Adrenal gland (tissue), 12 donors: ENCODE results near the gene COCH. TPM values are rescaled to one million over a fixed set of nuclear protein-coding genes. Genes with fewer than 3 reads are reported as not detected.

Experiments used
- DNase-seq, 7 donors: peaks; one replicate each; pipeline ENCODE4 v3.0.0-alpha.2; 2019 to 2020
- H3K27ac ChIP-seq, 5 donors: fragments of 200-600 bp; sonication (generic) in 4 of 5; 1 replicate in 3 of 5; 2 replicates in 2 of 5; pipeline versions ENCODE4 v1.5.1 to v1.8.0; 2016 to 2020; ENCODE audit warnings: mild to moderate bottlenecking in 1 of 5
- H3K27me3 ChIP-seq: fragments of 200-600 bp; 2 replicates; pipeline ENCODE4 v1.8.0; 2021
- H3K36me3 ChIP-seq, 2 donors: fragments of 200-600 bp; replicated peaks in 1 of 2; 1 replicate in 1 of 2; 2 replicates in 1 of 2; pipeline versions ENCODE4 v1.5.1 to v1.8.0; 2018 to 2022
- H3K4me1 ChIP-seq, 2 donors: fragments of 200-600 bp; replicated peaks in 1 of 2; 1 replicate in 1 of 2; 2 replicates in 1 of 2; pipeline versions ENCODE4 v1.5.1 to v1.8.0; 2018 to 2021
- H3K4me3 ChIP-seq, 4 donors: fragments of 200-600 bp; sonication (generic) in 3 of 4; one replicate each; pipeline ENCODE4 v1.5.1; 2016 to 2018
- H3K9me3 ChIP-seq, 3 donors: fragments of 200-600 bp; sonication (generic) in 1 of 3; replicated peaks in 1 of 3; 1 replicate in 2 of 3; 2 replicates in 1 of 3; pipeline versions ENCODE4 v1.5.1 to v1.8.0; 2016 to 2021
- POLR2A ChIP-seq, 2 donors: fragments of 450-650 bp; IDR thresholded peaks; one replicate each; pipeline ENCODE4 v1.6.1; 2017; ENCODE audit warnings: antibody characterized with exemption in 2 of 2, mild to moderate bottlenecking in 2 of 2, moderate library complexity in 1 of 2
- WGBS, 4 donors: extraction: QIAGEN DNeasy Blood & Tissue Kit in 2 of 4; methylation state at CpG; one replicate each; pipeline versions ENCODE4 v1.1.5 to v1.1.7; 2013 to 2017; 5-methylcytosine and 5-hydroxymethylcytosine counted together
- intact Hi-C, 2 donors: fragments of 100-400 bp; cut with DNase I; formaldehyde crosslinking; loops; one replicate each; pipeline versions ENCODE4 v1.14.1 to v1.15.0; 2022 to 2023
- polyA plus RNA-seq, 3 donors: library from polyadenylated mRNA; stranded (reverse); fragments of 200-250 nt in 2 of 3; fragments of 350-450 nt in 1 of 3; fragmentation: Illumina TruSeq in 1 of 3; extraction: RNeasy Lipid Tissue Mini Kit (QIAGEN cat#74804) in 1 of 3; gene quantifications; one replicate each; pipeline ENCODE4 v1.2.3, GENCODE V29; 2013 to 2014
- total RNA-seq, 9 donors: library from RNA; depleted of rRNA in 4 of 9; stranded (reverse); fragments of >200 nt in 4 of 9; fragments of 120-200 nt in 1 of 9; fragmentation: NEBNext Ultra II Directional in 1 of 9; extraction: Animal tissue kit (Norgen Biotek cat#: 25700) in 1 of 9; gene quantifications; one replicate each; pipeline versions ENCODE4 v1.1.0 to v1.2.4, GENCODE V29; 2013 to 2023
- TF ChIP-seq, protein P1 (sequence below), 6 experiments: fragments of 450-650 bp in 4 of 6; fragments of 200-600 bp in 2 of 6; sonication (generic) in 1 of 6; IDR thresholded peaks; 1 replicate in 5 of 6; 2 replicates in 1 of 6; pipeline versions ENCODE4 v1.5.1 to v1.8.0; 2016 to 2021; ENCODE audit warnings: antibody characterized with exemption in 6 of 6, mild to moderate bottlenecking in 2 of 6, moderate library complexity in 1 of 6
- donor health status: healthy with polysubstance abuse.
- donor health status: Bipolar disorder and iron deficiency.
- donor health status: DM: yes; HTN: yes; CAD: no.
- donor health status: DM: no; HTN: no; CAD: no.
- donor health status: DM: no; HTN: no; CAD: no.
- donor health status: DM: yes; HTN: yes; CAD: no.

COCH gene
- total and polyA plus RNA-seq, 12 donors = 0.42 to 8.4 (median 3.0) TPM

DNA sequence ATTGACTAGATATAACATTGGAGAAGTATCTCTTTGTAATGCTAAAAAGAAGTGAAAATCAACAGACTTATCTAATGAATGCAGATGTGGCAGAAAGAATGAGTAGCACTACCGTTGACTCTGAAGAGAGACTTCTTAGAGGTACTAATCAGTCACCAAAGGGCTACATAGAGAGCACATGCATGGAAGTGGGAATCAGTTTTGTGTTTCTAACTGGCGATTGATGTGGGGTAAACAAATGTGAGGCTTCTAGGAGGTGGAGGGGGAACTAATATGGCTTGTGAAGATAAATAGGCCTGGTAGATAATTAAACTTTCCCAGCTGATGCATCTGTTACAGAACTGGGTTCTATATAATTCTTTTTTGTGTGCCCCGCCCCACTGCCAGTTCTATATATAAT, 10.5 kb downstream of the COCH start:
- TF ChIP-seq POLR2A (IDR thresholded peaks at IDR 0.05) = no peak
- TF ChIP-seq, protein P1, sequence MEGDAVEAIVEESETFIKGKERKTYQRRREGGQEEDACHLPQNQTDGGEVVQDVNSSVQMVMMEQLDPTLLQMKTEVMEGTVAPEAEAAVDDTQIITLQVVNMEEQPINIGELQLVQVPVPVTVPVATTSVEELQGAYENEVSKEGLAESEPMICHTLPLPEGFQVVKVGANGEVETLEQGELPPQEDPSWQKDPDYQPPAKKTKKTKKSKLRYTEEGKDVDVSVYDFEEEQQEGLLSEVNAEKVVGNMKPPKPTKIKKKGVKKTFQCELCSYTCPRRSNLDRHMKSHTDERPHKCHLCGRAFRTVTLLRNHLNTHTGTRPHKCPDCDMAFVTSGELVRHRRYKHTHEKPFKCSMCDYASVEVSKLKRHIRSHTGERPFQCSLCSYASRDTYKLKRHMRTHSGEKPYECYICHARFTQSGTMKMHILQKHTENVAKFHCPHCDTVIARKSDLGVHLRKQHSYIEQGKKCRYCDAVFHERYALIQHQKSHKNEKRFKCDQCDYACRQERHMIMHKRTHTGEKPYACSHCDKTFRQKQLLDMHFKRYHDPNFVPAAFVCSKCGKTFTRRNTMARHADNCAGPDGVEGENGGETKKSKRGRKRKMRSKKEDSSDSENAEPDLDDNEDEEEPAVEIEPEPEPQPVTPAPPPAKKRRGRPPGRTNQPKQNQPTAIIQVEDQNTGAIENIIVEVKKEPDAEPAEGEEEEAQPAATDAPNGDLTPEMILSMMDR (IDR thresholded peaks at IDR 0.05) = no peak
- no peaks in the 10 kb centered on the region for H3K4me1 ChIP-seq
- 72 to 86% (median 86%) methylated on average over 3 of the region's 3 CpGs for WGBS, 4 donors
- no peaks in the 10 kb centered on the region for H3K9me3 ChIP-seq
- DNase-seq = no peak
- H3K27ac ChIP-seq = no peak overlapping the region
- intact Hi-C loops = no loop called here
- no peaks in the 10 kb centered on the region for H3K36me3 ChIP-seq
- no peak overlapping the region for H3K4me3 ChIP-seq
- no peaks in the 10 kb centered on the region for H3K27me3 ChIP-seq

DNA sequence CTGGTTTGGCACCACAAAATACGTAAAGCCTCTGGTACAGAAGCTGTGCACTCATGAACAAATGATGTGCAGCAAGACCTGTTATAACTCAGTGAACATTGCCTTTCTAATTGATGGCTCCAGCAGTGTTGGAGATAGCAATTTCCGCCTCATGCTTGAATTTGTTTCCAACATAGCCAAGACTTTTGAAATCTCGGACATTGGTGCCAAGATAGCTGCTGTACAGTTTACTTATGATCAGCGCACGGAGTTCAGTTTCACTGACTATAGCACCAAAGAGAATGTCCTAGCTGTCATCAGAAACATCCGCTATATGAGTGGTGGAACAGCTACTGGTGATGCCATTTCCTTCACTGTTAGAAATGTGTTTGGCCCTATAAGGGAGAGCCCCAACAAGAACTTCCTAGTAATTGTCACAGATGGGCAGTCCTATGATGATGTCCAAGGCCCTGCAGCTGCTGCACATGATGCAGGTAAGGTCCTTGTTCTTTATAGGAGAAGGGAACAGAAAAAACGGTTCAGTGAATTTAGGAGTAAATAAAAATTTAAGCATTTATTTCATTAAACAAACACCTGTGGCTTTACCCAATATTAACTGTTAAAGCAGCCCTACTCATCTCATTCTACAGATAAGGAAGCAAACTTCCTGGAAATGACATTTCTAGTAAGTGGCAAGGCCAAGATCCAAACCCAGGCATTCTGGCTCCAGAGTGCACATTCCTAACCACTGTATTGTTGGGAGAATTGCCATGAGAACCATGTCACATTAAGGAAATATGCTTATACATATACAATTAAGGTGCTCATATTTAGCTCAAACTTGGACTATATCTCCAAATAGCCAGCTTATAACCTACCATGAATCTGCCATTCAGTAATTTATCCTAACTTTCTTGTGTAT, 11.7 kb downstream of the COCH start:
- Histone ChIP-seq H3K27ac (no peak overlapping the region), H3K4me1 (no peaks in the 10 kb centered on the region), H3K4me3 (no peak overlapping the region), H3K27me3 (no peaks in the 10 kb centered on the region), H3K9me3 (no peaks in the 10 kb centered on the region), H3K36me3 (no peaks in the 10 kb centered on the region)
- DNase-seq = no peak
- TF ChIP-seq POLR2A (IDR thresholded peaks at IDR 0.05) = no peak
- TF ChIP-seq, protein P1 (IDR thresholded peaks at IDR 0.05) = no peak
- intact Hi-C loops = no loop called here
- 86 to 92% (median 89%) methylated on average over 7 of the region's 7 CpGs for WGBS, 4 donors

DNA sequence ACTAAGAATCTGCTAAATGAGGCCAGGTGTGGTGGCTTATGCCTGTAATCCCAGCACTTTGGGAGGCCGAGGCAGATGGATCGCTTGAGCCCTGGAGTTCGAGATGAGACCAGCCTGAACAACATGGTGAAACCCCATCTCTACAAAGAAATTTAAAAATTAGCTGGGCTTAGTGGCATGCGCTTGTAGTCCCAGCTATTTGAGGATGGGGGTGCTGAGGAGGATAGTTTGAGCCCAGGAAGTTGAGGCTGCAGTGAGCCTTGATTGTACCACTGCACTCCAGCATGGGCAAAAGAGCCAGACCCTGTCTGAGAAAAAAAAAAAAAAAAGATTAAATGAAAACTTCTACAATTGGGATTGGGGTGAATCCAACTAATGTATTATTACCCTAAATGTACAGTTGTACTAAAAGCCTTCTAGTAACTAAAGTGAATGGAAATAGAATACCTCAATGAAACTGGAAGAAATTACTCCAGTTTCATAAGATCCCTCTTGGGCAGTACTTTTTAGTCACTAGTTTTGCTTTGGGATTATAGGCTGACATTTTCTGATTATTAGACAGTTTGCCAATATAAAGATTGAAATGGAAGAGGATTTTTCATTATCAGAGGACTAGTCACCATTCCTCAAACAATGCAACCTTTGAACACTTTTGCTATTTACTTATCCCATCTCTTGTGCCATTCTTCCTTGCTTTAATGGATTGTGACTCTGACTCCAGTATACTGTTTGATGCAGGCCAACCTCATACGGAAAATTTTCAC, 14.3 kb downstream of the COCH start:
- 94 to 97% (median 95%) methylated on average over 5 of the region's 5 CpGs for WGBS, 4 donors
- intact Hi-C loops = no loop called here

DNA sequence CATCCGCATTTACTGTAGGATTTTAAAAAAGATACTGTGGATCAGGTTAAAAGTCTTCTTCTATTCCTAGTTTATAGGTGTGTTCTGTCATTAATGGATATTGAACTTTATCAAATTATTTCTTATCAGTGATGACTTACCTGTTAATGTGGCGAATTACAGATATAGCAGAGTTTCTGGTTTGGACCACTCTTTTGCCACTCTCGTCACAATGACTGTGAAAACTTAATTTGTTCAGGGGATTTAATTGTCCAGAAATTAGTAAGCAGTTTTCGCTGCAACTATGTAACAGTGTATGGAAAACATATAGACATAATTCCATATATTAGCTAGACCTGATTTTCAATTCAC, 14.9 kb downstream of the COCH start:
- Histone ChIP-seq H3K36me3 (no peaks in the 10 kb centered on the region), H3K4me3 (no peak overlapping the region), H3K9me3 (no peaks in the 10 kb centered on the region), H3K27ac (no peak overlapping the region), H3K27me3 (no peaks in the 10 kb centered on the region), H3K4me1 (no peaks in the 10 kb centered on the region)
- intact Hi-C loops = no loop called here
- 70 to 76% (median 71%) methylated on average over 4 of the region's 4 CpGs for WGBS, 4 donors
- no peak for TF ChIP-seq POLR2A (IDR thresholded peaks at IDR 0.05)
- TF ChIP-seq, protein P1 (IDR thresholded peaks at IDR 0.05) = no peak
- no peak for DNase-seq

More for the DNA sequence above, 14.3 kb downstream of the COCH start:
- TF ChIP-seq POLR2A (IDR thresholded peaks at IDR 0.05) = no peak
- TF ChIP-seq, protein P1 (IDR thresholded peaks at IDR 0.05) = no peak
- no peak overlapping the region for H3K4me3 ChIP-seq
- H3K9me3 ChIP-seq = no peaks in the 10 kb centered on the region
- no peaks in the 10 kb centered on the region for H3K36me3 ChIP-seq
- H3K4me1 ChIP-seq = no peaks in the 10 kb centered on the region
- no peaks in the 10 kb centered on the region for H3K27me3 ChIP-seq
- DNase-seq = no peak
- no peak overlapping the region for H3K27ac ChIP-seq
